Uterus (tissue), 4 donors: Measurements from ENCODE around the gene NQO2. TPM values are rescaled to one million over a fixed set of nuclear protein-coding genes. Genes with fewer than 3 reads are reported as not detected.

Source experiments
- DNase-seq, 2 donors: peaks; one replicate each; pipeline ENCODE4 v3.0.0-alpha.2; 2019 to 2020
- H3K27ac ChIP-seq, 2 donors: fragments of 200-600 bp; sonication (generic); 1 replicate in 1 of 2; 2 replicates in 1 of 2; pipeline ENCODE4 v1.5.1; 2016 to 2018
- H3K27me3 ChIP-seq, 2 donors: fragments of 200-600 bp; sonication (generic); one replicate each; pipeline ENCODE4 v1.5.1; 2018 to 2019; ENCODE audit warnings: control low read depth in 1 of 2
- H3K36me3 ChIP-seq, 2 donors: fragments of 200-600 bp; sonication (generic); one replicate each; pipeline ENCODE4 v1.5.1; 2019; ENCODE audit warnings: control low read depth in 1 of 2
- H3K4me1 ChIP-seq, 2 donors: fragments of 200-600 bp; sonication (generic); one replicate each; pipeline ENCODE4 v1.5.1; 2018 to 2019; ENCODE audit warnings: control low read depth in 1 of 2
- H3K4me3 ChIP-seq, 2 donors: fragments of 200-600 bp; sonication (generic); 1 replicate in 1 of 2; 2 replicates in 1 of 2; pipeline ENCODE4 v1.5.1; 2018 to 2019; ENCODE audit warnings: mild to moderate bottlenecking in 1 of 2
- H3K9me3 ChIP-seq, 2 donors: fragments of 200-600 bp; sonication (generic); one replicate each; pipeline ENCODE4 v1.5.1; 2019; ENCODE audit warnings: control low read depth in 1 of 2
- POLR2A ChIP-seq, 2 donors: fragments of 450-650 bp; IDR thresholded peaks; one replicate each; pipeline ENCODE4 v1.6.1; 2016; ENCODE audit warnings: antibody characterized with exemption in 2 of 2, mild to moderate bottlenecking in 1 of 2, moderate library complexity in 1 of 2
- intact Hi-C: fragments of 100-400 bp; cut with DNase I; formaldehyde crosslinking; loops from one replicate; pipeline ENCODE4 v1.15.1; 2023; ENCODE audit warnings: low total_unique reads
- total RNA-seq, 4 donors: library from RNA; depleted of rRNA in 3 of 4; stranded (reverse); fragments of >200 nt in 3 of 4; gene quantifications; one replicate each; pipeline versions ENCODE4 v1.1.0 to v1.2.4, GENCODE V29; 2014 to 2023
- TF ChIP-seq, protein P1 (sequence below), 4 experiments: fragments of 200-600 bp in 2 of 4; fragments of 450-650 bp in 2 of 4; sonication (generic) in 2 of 4; IDR thresholded peaks; one replicate each; pipeline ENCODE4 v1.5.1; 2016 to 2019; ENCODE audit warnings: antibody characterized with exemption in 4 of 4, mild to moderate bottlenecking in 2 of 4, moderate library complexity in 1 of 4
- donor health status: DM: yes; HTN: yes; CAD: no.

Gene NQO2
- total RNA-seq, 4 donors from 2014 or later, result 7.8 to 50.3 (median 21.6) TPM

DNA sequence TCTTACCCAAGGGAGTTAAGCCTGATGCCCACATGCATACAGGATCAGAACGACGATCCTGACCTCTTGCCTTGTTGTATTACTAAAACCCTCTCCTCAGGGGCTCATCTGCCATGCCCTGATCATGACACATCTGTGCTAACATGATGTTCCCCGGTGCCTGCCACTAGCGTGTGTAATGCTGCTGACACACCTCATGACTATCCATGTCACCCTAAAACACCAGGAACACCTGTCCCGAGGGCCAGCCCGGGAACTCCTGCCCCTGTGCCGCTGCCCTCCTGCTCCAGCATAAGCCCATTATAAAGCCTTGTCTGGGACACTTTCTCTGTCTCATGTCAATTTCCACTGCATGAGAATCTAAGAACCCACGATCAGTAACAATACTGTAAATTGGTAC lies 35.9 kb upstream of the NQO2 start:
- no peaks in the 10 kb centered on the region for H3K9me3 ChIP-seq
- TF ChIP-seq POLR2A (IDR thresholded peaks at IDR 0.05), result no peak
- TF ChIP-seq, protein P1, sequence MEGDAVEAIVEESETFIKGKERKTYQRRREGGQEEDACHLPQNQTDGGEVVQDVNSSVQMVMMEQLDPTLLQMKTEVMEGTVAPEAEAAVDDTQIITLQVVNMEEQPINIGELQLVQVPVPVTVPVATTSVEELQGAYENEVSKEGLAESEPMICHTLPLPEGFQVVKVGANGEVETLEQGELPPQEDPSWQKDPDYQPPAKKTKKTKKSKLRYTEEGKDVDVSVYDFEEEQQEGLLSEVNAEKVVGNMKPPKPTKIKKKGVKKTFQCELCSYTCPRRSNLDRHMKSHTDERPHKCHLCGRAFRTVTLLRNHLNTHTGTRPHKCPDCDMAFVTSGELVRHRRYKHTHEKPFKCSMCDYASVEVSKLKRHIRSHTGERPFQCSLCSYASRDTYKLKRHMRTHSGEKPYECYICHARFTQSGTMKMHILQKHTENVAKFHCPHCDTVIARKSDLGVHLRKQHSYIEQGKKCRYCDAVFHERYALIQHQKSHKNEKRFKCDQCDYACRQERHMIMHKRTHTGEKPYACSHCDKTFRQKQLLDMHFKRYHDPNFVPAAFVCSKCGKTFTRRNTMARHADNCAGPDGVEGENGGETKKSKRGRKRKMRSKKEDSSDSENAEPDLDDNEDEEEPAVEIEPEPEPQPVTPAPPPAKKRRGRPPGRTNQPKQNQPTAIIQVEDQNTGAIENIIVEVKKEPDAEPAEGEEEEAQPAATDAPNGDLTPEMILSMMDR (IDR thresholded peaks at IDR 0.05), result no peak
- no peaks in the 10 kb centered on the region for H3K27me3 ChIP-seq
- DNase-seq, result no peak
- no peak overlapping the region for H3K4me3 ChIP-seq
- H3K4me1 ChIP-seq, result peaks cover 0 to 6% of the 10 kb centered on the region in 2 donors
- no peak overlapping the region for H3K27ac ChIP-seq
- no peaks in the 10 kb centered on the region for H3K36me3 ChIP-seq
- intact Hi-C loops, result no loop called here

DNA sequence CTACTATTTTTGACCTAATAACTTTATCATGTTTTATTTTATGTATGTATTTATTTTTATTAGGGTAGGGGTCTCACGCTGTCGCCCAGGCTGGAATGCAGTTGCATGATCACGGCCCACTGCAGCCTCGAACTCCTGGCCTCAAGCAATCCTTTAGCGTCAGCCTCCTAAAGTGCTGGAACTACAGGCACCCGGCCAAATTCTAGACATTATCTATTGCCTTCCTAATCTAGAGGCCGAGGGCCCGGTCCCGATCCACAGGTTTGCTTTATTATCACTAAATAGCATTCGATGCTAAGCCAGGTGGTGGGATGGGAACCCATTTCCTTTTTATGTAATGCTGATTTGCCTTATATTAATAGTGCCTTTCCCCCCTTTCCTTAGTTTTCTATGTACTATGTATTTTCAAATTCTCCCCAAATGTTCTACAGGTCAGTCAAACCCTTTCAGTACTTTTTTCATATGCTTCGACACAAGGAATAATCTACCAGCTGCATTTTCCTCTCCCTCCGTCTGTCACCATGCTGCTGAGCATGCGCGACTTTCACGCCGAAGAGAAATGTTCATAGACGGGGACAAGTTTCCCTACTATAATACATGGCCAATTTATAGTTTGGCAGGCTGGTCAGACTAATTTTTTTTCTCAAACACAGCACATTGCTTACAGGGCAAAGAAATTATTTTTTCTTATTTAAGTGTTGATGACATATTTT lies 34.7 kb upstream of the NQO2 start:
- H3K4me3 ChIP-seq, result no peak overlapping the region
- no peak overlapping the region for H3K27ac ChIP-seq
- intact Hi-C loops, result no loop called here
- no peaks in the 10 kb centered on the region for H3K36me3 ChIP-seq
- H3K4me1 ChIP-seq, result peaks cover 0 to 6% of the 10 kb centered on the region in 2 donors
- no peaks in the 10 kb centered on the region for H3K27me3 ChIP-seq
- DNase-seq, result no peak
- no peaks in the 10 kb centered on the region for H3K9me3 ChIP-seq
- TF ChIP-seq, protein P1 (IDR thresholded peaks at IDR 0.05), result no peak
- TF ChIP-seq POLR2A (IDR thresholded peaks at IDR 0.05), result no peak

DNA sequence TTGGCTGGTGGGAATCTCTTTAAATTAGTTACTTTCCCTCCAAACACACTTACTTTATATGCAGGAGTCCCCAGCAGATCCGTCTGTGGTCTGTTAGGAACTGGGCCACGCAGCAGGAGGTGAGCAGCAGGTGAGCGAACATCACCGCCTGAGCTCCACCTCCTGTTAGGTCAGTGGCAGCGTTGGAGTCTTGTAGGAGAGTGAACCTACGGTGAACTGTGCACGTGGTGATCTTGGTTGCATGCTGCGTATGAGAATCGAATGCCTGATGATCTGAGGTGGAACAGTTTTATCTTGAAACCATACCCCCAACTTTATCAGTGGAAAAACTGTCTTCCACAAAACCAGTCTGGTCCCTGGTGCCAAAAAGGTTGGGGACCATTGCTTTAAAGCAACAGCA lies 33.3 kb upstream of the NQO2 start:
- Histone ChIP-seq H3K27ac (no peak overlapping the region), H3K4me1 (peaks cover 0 to 6% of the 10 kb centered on the region in 2 donors), H3K9me3 (no peaks in the 10 kb centered on the region), H3K27me3 (no peaks in the 10 kb centered on the region), H3K4me3 (no peak overlapping the region), H3K36me3 (no peaks in the 10 kb centered on the region)
- intact Hi-C loops, result no loop called here
- TF ChIP-seq, protein P1 (IDR thresholded peaks at IDR 0.05), result no peak
- no peak for TF ChIP-seq POLR2A (IDR thresholded peaks at IDR 0.05)
- no peak for DNase-seq

- intact Hi-C loops, result no loop called here
- H3K27me3 ChIP-seq, result no peaks in the 10 kb centered on the region
- H3K9me3 ChIP-seq, result no peaks in the 10 kb centered on the region
- no peak for TF ChIP-seq POLR2A (IDR thresholded peaks at IDR 0.05)
- TF ChIP-seq, protein P1 (IDR thresholded peaks at IDR 0.05), result no peak
- no peak for DNase-seq
- H3K4me3 ChIP-seq, result no peak overlapping the region
- peaks cover 0 to 6% of the 10 kb centered on the region in 2 donors for H3K4me1 ChIP-seq
- no peak overlapping the region for H3K27ac ChIP-seq
- H3K36me3 ChIP-seq, result no peaks in the 10 kb centered on the region
Observed at GRCh38 chr6:2967936-2968335, 31.8 kb upstream of the NQO2 start.

DNA sequence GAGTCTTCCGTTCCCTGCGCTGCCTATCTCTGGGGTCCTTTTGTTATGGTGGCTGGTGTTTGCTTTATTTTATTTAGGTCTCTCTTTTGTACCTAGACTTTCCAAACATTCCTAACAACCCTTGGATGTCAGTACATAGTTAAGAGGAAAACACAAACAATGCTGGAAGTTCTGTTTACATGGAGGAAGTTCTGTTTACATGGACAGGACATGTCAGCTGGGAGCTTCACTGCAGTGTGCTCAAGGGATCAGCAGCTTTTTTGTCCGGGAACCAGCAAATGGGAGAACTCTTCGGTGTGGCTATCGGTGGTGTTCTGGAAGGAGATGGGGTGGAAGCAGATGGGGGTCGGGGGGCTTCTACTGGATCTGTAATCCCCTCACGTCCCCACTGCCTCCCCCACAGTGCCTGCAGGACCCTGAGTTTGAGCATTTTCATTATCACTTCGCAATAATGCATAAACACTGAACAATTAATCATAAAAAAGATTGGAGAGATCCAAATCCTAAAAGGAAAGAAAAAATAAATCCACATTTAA lies 31.0 kb upstream of the NQO2 start:
- Histone ChIP-seq H3K4me1 (peaks cover 0 to 2% of the 10 kb centered on the region in 2 donors), H3K36me3 (no peaks in the 10 kb centered on the region), H3K4me3 (no peak overlapping the region), H3K9me3 (no peaks in the 10 kb centered on the region), H3K27ac (peak overlapping the region; percentile 99), H3K27me3 (no peaks in the 10 kb centered on the region)
- intact Hi-C loops, result no loop called here
- no peak for DNase-seq
- TF ChIP-seq POLR2A (IDR thresholded peaks at IDR 0.05), result no peak
- TF ChIP-seq, protein P1 (IDR thresholded peaks at IDR 0.05), result no peak
